Colonic mucosa (tissue), 4 donors: Measurements from ENCODE around the gene TTLL3. TPM values are rescaled to one million over a fixed set of nuclear protein-coding genes. Genes with fewer than 3 reads are reported as not detected.
"Not testable (repeated sequence)": the region's sequence is repeated elsewhere in the genome, so short reads cannot be mapped to it uniquely, and the experiment has no call there.

Experiments
- DNase-seq: peaks from one replicate; pipeline ENCODE4 v3.0.0-alpha.2; 2020
- H3K27ac ChIP-seq: fragments of 200-600 bp; one replicate; pipeline ENCODE4 v1.8.0; 2021
- H3K27me3 ChIP-seq: fragments of 200-600 bp; one replicate; pipeline ENCODE4 v1.8.0; 2021
- H3K36me3 ChIP-seq: fragments of 200-600 bp; one replicate; pipeline ENCODE4 v1.8.0; 2021
- H3K4me1 ChIP-seq: fragments of 200-600 bp; one replicate; pipeline ENCODE4 v1.8.0; 2021; ENCODE audit warnings: mild to moderate bottlenecking
- H3K4me3 ChIP-seq: fragments of 200-600 bp; one replicate; pipeline ENCODE4 v1.8.0; 2021
- H3K9ac ChIP-seq, 2 donors: one replicate each; pipeline ENCODE4 v1.7.0; 2013; ENCODE audit warnings: control low read depth in 2 of 2, low read depth in 2 of 2, low read length in 2 of 2
- H3K9me3 ChIP-seq: fragments of 200-600 bp; one replicate; pipeline ENCODE4 v1.8.0; 2021
- CTCF ChIP-seq: fragments of 200-600 bp; IDR thresholded peaks from one replicate; pipeline ENCODE4 v1.8.0; 2022; ENCODE audit warnings: antibody characterized with exemption, mild to moderate bottlenecking
- intact Hi-C: fragments of 100-400 bp; cut with DNase I; formaldehyde crosslinking; loops from one replicate; pipeline ENCODE4 v1.14.1; 2022
- total RNA-seq, 2 donors: library from RNA; stranded (reverse); fragmentation: NEBNext Ultra II Directional in 1 of 2; extraction: Animal tissue kit (Norgen Biotek cat#: 25700) in 1 of 2; gene quantifications; one replicate each; pipeline ENCODE4 v1.2.1, GENCODE V29; 2021
- donor health status: healthy.
- donor health status: DM: no; HTN: no; CAD: no.
- donor health status: DM: no; HTN: no; CAD: no.

The TTLL3 gene
- total RNA-seq, 2 donors from 2014 or later, result 25.0 to 28.7 TPM

- no peak overlapping the region for H3K27ac ChIP-seq
- intact Hi-C loops, result no loop called here
- H3K27me3 ChIP-seq, result no peaks in the 10 kb centered on the region
- peaks cover 9% of the 10 kb centered on the region for H3K4me1 ChIP-seq
- H3K9ac ChIP-seq, result no peak overlapping the region
- TF ChIP-seq CTCF, result no peak
- no peaks in the 10 kb centered on the region for H3K36me3 ChIP-seq
- H3K9me3 ChIP-seq, result no peaks in the 10 kb centered on the region
- no peak for DNase-seq
- no peak overlapping the region for H3K4me3 ChIP-seq
Measured at GRCh38 chr3:9846931-9847488, 36.9 kb downstream of the TTLL3 start.

GRCh38 chr3:9847870-9848269 is 37.8 kb downstream of the TTLL3 start:
- DNase-seq, H3K27me3 ChIP-seq, intact Hi-C loops, H3K9ac ChIP-seq, H3K4me1 ChIP-seq, H3K9me3 ChIP-seq, H3K36me3 ChIP-seq, H3K4me3 ChIP-seq, H3K27ac ChIP-seq: not testable (repeated sequence)

GRCh38 chr3:9848860-9849259 is 38.8 kb downstream of the TTLL3 start:
- H3K27ac ChIP-seq, H3K9ac ChIP-seq, H3K4me1 ChIP-seq, H3K4me3 ChIP-seq, H3K36me3 ChIP-seq, DNase-seq, H3K9me3 ChIP-seq, H3K27me3 ChIP-seq, intact Hi-C loops: not testable (repeated sequence)
- TF ChIP-seq CTCF, result peak; percentile 48

- H3K36me3 ChIP-seq, H3K4me3 ChIP-seq, H3K27ac ChIP-seq, H3K9me3 ChIP-seq, DNase-seq, intact Hi-C loops, H3K9ac ChIP-seq, H3K4me1 ChIP-seq, H3K27me3 ChIP-seq: not testable (repeated sequence)
Measured at GRCh38 chr3:9851383-9851782, 41.3 kb downstream of the TTLL3 start.

- H3K27me3 ChIP-seq, intact Hi-C loops, H3K27ac ChIP-seq, H3K9ac ChIP-seq, H3K9me3 ChIP-seq, H3K4me1 ChIP-seq, H3K36me3 ChIP-seq, H3K4me3 ChIP-seq: not testable (repeated sequence)
- peak; percentile 31 for DNase-seq
Measured at GRCh38 chr3:9851926-9852325, 41.9 kb downstream of the TTLL3 start.

GRCh38 chr3:9852528-9852927 is 42.5 kb downstream of the TTLL3 start:
- H3K36me3 ChIP-seq, result no peaks in the 10 kb centered on the region
- intact Hi-C loops, result no loop called here
- no peak overlapping the region for H3K4me3 ChIP-seq
- no peak for TF ChIP-seq CTCF
- no peaks in the 10 kb centered on the region for H3K4me1 ChIP-seq
- no peak overlapping the region for H3K27ac ChIP-seq
- no peaks in the 10 kb centered on the region for H3K27me3 ChIP-seq
- no peak overlapping the region for H3K9ac ChIP-seq
- H3K9me3 ChIP-seq, result no peaks in the 10 kb centered on the region
- no peak for DNase-seq

GRCh38 chr3:9854291-9854940 is 44.4 kb downstream of the TTLL3 start:
- H3K4me1 ChIP-seq, DNase-seq, H3K9me3 ChIP-seq, H3K27ac ChIP-seq, H3K27me3 ChIP-seq, H3K9ac ChIP-seq, H3K4me3 ChIP-seq, H3K36me3 ChIP-seq, intact Hi-C loops: not testable (repeated sequence)
